ENCODE data around the gene CDIPT. TPM values are rescaled to one million over a fixed set of nuclear protein-coding genes. Genes with fewer than 3 reads are reported as not detected.

The CDIPT gene
- total and polyA plus RNA-seq, 2 of the 13 experiments (the other 11 are each of a cell fraction or from before 2014, with no cell fraction given) = 54.9 to 97.5 TPM

GRCh38 chr16:29898135-29898803 lies 35.2 kb upstream of the CDIPT start:
- H3K27me3 ChIP-seq (ENCODE audit: control insufficient read depth in 1 of 2, insufficient read depth in 2 of 2, low read length in 2 of 2) = no peaks in the 10 kb centered on the region; a peak in 1 of 5 replicates
- peaks cover 19% of the 10 kb centered on the region for H3K79me2 ChIP-seq (ENCODE audit: insufficient read depth, low read length)
- POLR2A ChIA-PET = interaction anchor here (0.6 kb wide), 1 partner anchor 950 kb away, joined by 4 read pairs; no protein-coding TSS in a partner anchor
- H3K4me2 ChIP-seq (ENCODE audit: low read depth, low read length) = peak overlapping the region; percentile 99
- no peak for DNase-seq (ENCODE audit: low spot score)
- no peaks in the 10 kb centered on the region for H3K9me3 ChIP-seq (ENCODE audit: low read length)
- in situ Hi-C loops (cut with HindIII; ENCODE audit: extremely low pct_ligation_motif_present, low pct_unique_long_range_greater_than_20kb) (no loop called here), intact Hi-C loops (cut with micrococcal nuclease; ENCODE audit: unreplicated experiment) (no loop called here)
- no TSS peak for BruUV-seq (replicated peaks)
- no peak overlapping the region for H3K27ac ChIP-seq (ENCODE audit: extremely low read length, insufficient read depth, low read length)
- peak overlapping the region; percentile 68 for H3K9ac ChIP-seq (ENCODE audit: insufficient read depth, low read depth, low read length)
- no peak for ATAC-seq
- peaks cover 49% of the 10 kb centered on the region for H3K4me1 ChIP-seq (ENCODE audit: insufficient read depth, low read length)
- 20% methylated on average over 9 of the region's 9 CpGs for WGBS (ENCODE audit: low lambda C conversion rate)
- CTCF ChIA-PET (ENCODE audit: low intra/inter-chr PET ratio, low total read pairs) = no interaction called here
- peaks cover 5% of the 10 kb centered on the region; the same call in 1 of the 2 replicates for H4K20me1 ChIP-seq (ENCODE audit: insufficient read depth, low read length)
- peak overlapping the region; percentile 79 to 99 (median 84) for H3K4me3 ChIP-seq (replicated peaks in 1 of 3; ENCODE audit: insufficient read depth in 1 of 3, low read depth in 2 of 3, low read length in 3 of 3)
- no peak for FAIRE-seq
- no peak overlapping the region for H2AFZ ChIP-seq (ENCODE audit: low read length)
- no peaks in the 10 kb centered on the region for H3K36me3 ChIP-seq (replicated peaks in 1 of 2; ENCODE audit: control insufficient read depth in 1 of 2, insufficient read depth in 2 of 2, low read length in 2 of 2)
- 0 out of 2 replicates have a peak, but pooled peaks have one; percentile 47 for TF ChIP-seq ZNF296 (CRISPR knock-in tag; conservative IDR thresholded peaks at IDR 0.05)
- TF ChIP-seq NR2C2 (CRISPR knock-in tag; IDR thresholded peaks at IDR 0.05; ENCODE audit: borderline replicate concordance) = no peak
- TF ChIP-seq PREB (CRISPR knock-in tag; IDR thresholded peaks at IDR 0.05) = no peak
- TF ChIP-seq ZHX1 (CRISPR knock-in tag; IDR thresholded peaks at IDR 0.05; ENCODE audit: low read depth) = 0 out of 2 replicates have a peak, but pooled peaks have one; percentile 27
- TF ChIP-seq ZNF598 (CRISPR knock-in tag; IDR thresholded peaks at IDR 0.05; ENCODE audit: borderline replicate concordance) = no peak
- TF ChIP-seq SRSF1 (optimal IDR thresholded peaks at IDR 0.05; ENCODE audit: low read depth, low read length) = peak; percentile 38
- TF ChIP-seq ZNF687 (CRISPR knock-in tag; IDR thresholded peaks at IDR 0.05) = peak; percentile 19; the same call in 1 of the 2 replicates
- TF ChIP-seq PITX1 (CRISPR knock-in tag; IDR thresholded peaks at IDR 0.05) = 0 out of 2 replicates have a peak, but pooled peaks have one; percentile 36
- TF ChIP-seq ZNF558 (CRISPR knock-in tag; IDR thresholded peaks at IDR 0.05; ENCODE audit: borderline replicate concordance) = 0 out of 2 replicates have a peak, but pooled peaks have one; percentile 50
- peak; percentile 88 for TF ChIP-seq MIER2 (CRISPR knock-in tag; IDR thresholded peaks at IDR 0.05)
- TF ChIP-seq ZEB1 (IDR thresholded peaks at IDR 0.05; ENCODE audit: insufficient replicate concordance, low read depth) = no peak
- TF ChIP-seq ZNF543 (CRISPR knock-in tag; IDR thresholded peaks at IDR 0.05) = 0 out of 2 replicates have a peak, but pooled peaks have one; percentile 24
- no peak for TF ChIP-seq ZNF224 (CRISPR knock-in tag; IDR thresholded peaks at IDR 0.05)
- no peak for TF ChIP-seq ZNF235 (CRISPR knock-in tag; IDR thresholded peaks at IDR 0.05; ENCODE audit: borderline replicate concordance)
- TF ChIP-seq ZNF740 (CRISPR knock-in tag; IDR thresholded peaks at IDR 0.05) = peak; percentile 81
